HEK293T (cell line): ENCODE measurements around the gene IGF1.

Source experiments
- CTCF ChIA-PET: fragments of 350-600 bp; formaldehyde crosslinking; extraction: SDS; loops from one replicate; lab custom pipeline; 2021; ENCODE audit warnings: antibody characterized with exemption, inconsistent platforms; lab: Yijun Ruan, JAX
- POLR2A ChIA-PET: fragments of 350-600 bp; formaldehyde crosslinking; extraction: SDS; loops from one replicate; lab custom pipeline; 2020; ENCODE audit warnings: antibody characterized with exemption, inconsistent platforms; lab: Yijun Ruan, JAX
- DNase-seq: peaks from one replicate; pipeline ENCODE4 v3.0.0; 2012; ENCODE audit warnings: mixed read lengths; ENCODE audit errors: extremely low spot score
- ARNT ChIP-seq: fragments of 450-650 bp; IDR thresholded peaks from 2 replicates; pipeline ENCODE4 v1.6.1; 2017; ENCODE audit warnings: mild to moderate bottlenecking
- BHLHE40 ChIP-seq: fragments of 450-650 bp; IDR thresholded peaks from 2 replicates; pipeline ENCODE4 v1.6.1; 2016; ENCODE audit warnings: mild to moderate bottlenecking, moderate library complexity, borderline replicate concordance
- CTBP1 ChIP-seq: fragments of 450-650 bp; IDR thresholded peaks from 2 replicates; pipeline ENCODE4 v1.6.1; 2016; ENCODE audit warnings: borderline replicate concordance
- ELF4 ChIP-seq: fragments of 450-650 bp; IDR thresholded peaks from 2 replicates; pipeline ENCODE4 v1.6.1; 2017; ENCODE audit warnings: antibody characterized with exemption
- FOXA1 ChIP-seq: fragments of 450-650 bp; IDR thresholded peaks from 2 replicates; pipeline ENCODE4 v1.6.1; 2016; ENCODE audit warnings: mild to moderate bottlenecking
- FOXK2 ChIP-seq: fragments of 450-650 bp; IDR thresholded peaks from 2 replicates; pipeline ENCODE4 v1.6.1; 2016; ENCODE audit warnings: mild to moderate bottlenecking
- FOXM1 ChIP-seq: fragments of 450-650 bp; IDR thresholded peaks from 2 replicates; pipeline ENCODE4 v1.6.1; 2017; ENCODE audit warnings: mild to moderate bottlenecking, borderline replicate concordance
- HDGF ChIP-seq: fragments of 450-650 bp; IDR thresholded peaks from 2 replicates; pipeline ENCODE4 v1.6.1; 2017; ENCODE audit warnings: antibody characterized with exemption, borderline replicate concordance
- L3MBTL2 ChIP-seq: fragments of 450-650 bp; conservative IDR thresholded peaks from 2 replicates; pipeline ENCODE4 v1.6.1; 2016; ENCODE audit warnings: mild to moderate bottlenecking
- LEF1 ChIP-seq: fragments of 450-650 bp; IDR thresholded peaks from 2 replicates; pipeline ENCODE4 v1.6.1; 2017; ENCODE audit warnings: mild to moderate bottlenecking, borderline replicate concordance
- NFRKB ChIP-seq: fragments of 450-650 bp; IDR thresholded peaks from 2 replicates; pipeline ENCODE4 v1.6.1; 2016; ENCODE audit warnings: mild to moderate bottlenecking, moderate library complexity
- SP1 ChIP-seq: fragments of 450-650 bp; IDR thresholded peaks from 2 replicates; pipeline ENCODE4 v1.6.1; 2017
- SUZ12 ChIP-seq: fragments of 450-650 bp; IDR thresholded peaks from 2 replicates; pipeline ENCODE4 v1.6.1; 2016; ENCODE audit warnings: mild to moderate bottlenecking
- TARDBP ChIP-seq: fragments of 450-650 bp; IDR thresholded peaks from 2 replicates; pipeline ENCODE4 v1.6.1; 2016
- ZNF384 ChIP-seq: fragments of 450-650 bp; IDR thresholded peaks from 2 replicates; pipeline ENCODE4 v1.6.1; 2016
- TF ChIP-seq, protein P1 (sequence below): fragments of 450-650 bp; IDR thresholded peaks from 2 replicates; pipeline ENCODE4 v1.6.1; 2016

The IGF1 gene

DNA sequence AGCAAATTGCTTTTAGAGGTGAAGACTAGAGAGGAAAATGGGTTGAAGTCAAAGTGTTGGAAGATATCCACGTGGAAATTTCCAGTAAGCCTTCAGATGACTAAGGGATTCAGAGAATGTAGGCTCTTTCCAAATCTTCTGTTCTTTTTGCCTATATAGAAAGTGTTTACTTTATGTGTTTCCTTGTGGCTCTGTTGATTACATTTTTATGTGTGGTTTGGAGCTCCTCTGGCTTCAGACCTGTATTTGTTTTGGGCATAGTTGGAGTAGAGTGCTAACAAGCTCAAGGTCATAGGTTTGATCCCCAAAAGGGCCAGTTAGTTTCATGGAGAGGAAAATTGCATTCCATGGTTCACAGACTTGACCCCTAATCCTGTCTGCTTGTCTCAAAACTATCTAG, 91.9 kb downstream of the IGF1 start:
- DNase-seq = no peak
- TF ChIP-seq ZNF384 (no peak), FOXA1 (no peak), SUZ12 (no peak), TARDBP (no peak), BHLHE40 (no peak), NFRKB (no peak), ELF4 (no peak), ARNT (no peak), LEF1 (no peak), FOXM1 (no peak), HDGF (no peak), FOXK2 (no peak), SP1 (no peak), L3MBTL2 (no peak), CTBP1 (no peak)
- TF ChIP-seq, protein P1, sequence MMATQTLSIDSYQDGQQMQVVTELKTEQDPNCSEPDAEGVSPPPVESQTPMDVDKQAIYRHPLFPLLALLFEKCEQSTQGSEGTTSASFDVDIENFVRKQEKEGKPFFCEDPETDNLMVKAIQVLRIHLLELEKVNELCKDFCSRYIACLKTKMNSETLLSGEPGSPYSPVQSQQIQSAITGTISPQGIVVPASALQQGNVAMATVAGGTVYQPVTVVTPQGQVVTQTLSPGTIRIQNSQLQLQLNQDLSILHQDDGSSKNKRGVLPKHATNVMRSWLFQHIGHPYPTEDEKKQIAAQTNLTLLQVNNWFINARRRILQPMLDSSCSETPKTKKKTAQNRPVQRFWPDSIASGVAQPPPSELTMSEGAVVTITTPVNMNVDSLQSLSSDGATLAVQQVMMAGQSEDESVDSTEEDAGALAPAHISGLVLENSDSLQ = no peak
- POLR2A ChIA-PET = no interaction called here
- CTCF ChIA-PET = no interaction called here

DNA sequence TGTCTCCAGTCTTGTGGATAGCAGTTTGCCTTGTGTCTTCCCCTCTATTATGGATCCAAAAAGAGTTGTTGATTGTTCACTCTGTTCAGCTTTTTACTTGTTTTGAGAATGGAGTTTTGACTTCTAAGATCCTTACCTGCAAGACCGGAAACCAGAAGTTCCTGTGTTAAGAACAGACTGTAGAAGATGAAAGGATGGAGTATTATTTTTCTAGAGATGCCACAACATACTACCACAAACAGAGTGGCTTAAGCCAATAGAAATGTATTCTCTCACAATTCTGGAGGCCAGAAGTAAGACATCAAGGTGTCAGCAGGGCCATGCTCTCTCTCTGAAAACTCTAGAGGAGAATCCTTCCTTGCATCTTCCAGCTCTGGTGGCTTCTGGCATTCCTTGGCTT, 95.0 kb downstream of the IGF1 start:
- TF ChIP-seq FOXM1 (no peak), FOXK2 (no peak), BHLHE40 (no peak)
- POLR2A ChIA-PET = no interaction called here
- no peak for DNase-seq
- CTCF ChIA-PET = no interaction called here

DNA sequence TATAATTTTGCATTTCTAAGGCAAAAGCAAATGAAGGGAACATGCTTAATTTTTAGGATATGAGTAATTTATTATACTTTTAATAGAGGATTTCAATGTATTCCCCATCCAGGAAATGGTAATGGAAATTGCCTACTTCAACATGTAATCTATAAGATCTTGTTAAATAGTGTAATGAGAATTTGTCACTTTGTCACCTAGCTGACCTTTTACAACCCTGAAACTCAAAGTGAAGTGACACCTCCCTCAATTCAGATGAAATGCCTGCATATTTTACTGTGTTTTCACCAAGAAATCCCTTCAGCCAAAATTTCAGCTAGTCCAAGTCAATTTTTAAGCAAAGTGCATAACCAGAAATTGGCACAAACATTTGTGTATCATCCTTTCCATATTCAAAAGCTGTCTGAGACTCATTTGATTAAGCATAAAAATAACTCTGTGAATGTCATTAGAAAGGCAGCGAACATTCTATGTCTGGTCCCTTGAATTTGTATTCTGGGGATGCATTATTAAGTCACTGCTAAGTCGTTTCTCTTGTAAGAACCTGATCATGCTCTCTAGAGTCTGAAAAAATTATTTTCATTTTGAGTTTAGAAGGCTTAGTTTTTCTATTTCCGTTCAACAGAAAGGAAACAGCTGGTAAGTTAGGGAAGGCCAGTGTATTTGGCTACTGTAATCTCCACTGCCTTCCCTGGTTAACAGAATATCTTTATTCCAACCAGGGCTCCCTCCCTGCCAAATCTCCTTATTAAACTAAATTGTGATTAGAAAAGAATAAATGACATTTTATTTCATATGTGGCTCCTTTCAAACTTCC, 100.8 kb downstream of the IGF1 start:
- DNase-seq = no peak
- CTCF ChIA-PET = no interaction called here
- no peak for TF ChIP-seq L3MBTL2
- no peak for TF ChIP-seq NFRKB
- no peak for TF ChIP-seq ELF4
- no peak for TF ChIP-seq HDGF
- TF ChIP-seq FOXA1 = no peak
- TF ChIP-seq FOXK2 = no peak
- no peak for TF ChIP-seq ZNF384
- TF ChIP-seq TARDBP = no peak
- no peak for TF ChIP-seq CTBP1
- no peak for TF ChIP-seq ARNT
- TF ChIP-seq BHLHE40 = no peak
- no peak for TF ChIP-seq SP1
- TF ChIP-seq FOXM1 = no peak
- no peak for TF ChIP-seq SUZ12
- TF ChIP-seq, protein P1 = no peak
- no peak for TF ChIP-seq LEF1
- POLR2A ChIA-PET = no interaction called here

DNA sequence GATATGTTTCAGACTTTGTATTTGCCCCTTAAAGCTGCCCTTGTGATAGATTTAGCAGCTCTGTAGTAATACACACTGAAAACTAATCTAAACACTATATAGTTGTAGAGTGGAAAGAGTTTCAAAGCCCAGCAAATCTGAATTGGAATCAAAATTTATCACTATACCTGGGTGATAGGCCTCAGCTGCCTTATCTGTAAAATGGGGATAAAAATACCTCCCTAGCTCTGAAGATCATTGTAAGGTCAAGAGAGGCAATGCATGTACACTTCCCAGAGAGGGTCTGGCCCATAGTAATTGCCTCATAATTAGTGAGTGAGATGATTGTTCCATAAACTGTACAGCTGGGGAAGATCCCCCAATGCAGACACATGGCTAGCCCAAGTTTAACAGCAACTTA, 103.6 kb downstream of the IGF1 start:
- CTCF ChIA-PET = no interaction called here

DNA sequence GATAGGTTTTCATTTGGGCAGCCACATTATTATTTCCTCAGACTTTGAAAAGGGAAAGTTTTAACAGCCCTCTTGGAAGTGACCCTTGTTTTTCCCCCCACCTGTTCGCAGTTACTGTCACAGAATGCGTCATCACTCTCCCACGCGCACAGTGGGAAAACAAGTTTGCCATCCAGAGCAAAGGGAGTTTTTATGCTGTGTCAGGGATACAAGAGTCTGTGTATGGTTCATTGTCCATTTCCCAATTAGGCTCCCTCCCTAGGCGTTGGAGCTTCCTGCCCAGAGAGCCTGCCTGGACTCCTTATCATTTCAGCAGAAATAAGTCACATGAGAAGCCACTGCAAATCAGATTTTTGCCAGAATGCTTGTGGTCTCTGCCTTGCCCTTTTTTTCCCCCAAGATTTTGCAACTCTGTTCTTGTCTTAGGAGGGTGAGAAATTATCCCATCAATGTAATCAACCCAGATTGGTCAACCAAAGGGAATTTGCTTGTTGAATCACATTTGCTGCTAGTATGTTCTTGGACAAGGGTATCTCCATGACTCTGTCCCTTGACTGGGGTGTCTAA, 104.1 kb downstream of the IGF1 start:
- no peak for DNase-seq
- ChIA-PET CTCF (no interaction called here), POLR2A (no interaction called here)
- TF ChIP-seq L3MBTL2 (no peak), ELF4 (no peak), FOXA1 (no peak), FOXM1 (no peak), BHLHE40 (no peak), SUZ12 (no peak), HDGF (no peak), NFRKB (no peak), SP1 (no peak), TARDBP (no peak), LEF1 (no peak), ARNT (no peak), ZNF384 (no peak), CTBP1 (no peak), FOXK2 (no peak)
- TF ChIP-seq, protein P1 = no peak

More for the DNA sequence above, 103.6 kb downstream of the IGF1 start:
- no peak for DNase-seq
- POLR2A ChIA-PET = no interaction called here
- no peak for TF ChIP-seq L3MBTL2
- no peak for TF ChIP-seq ZNF384
- no peak for TF ChIP-seq SUZ12
- TF ChIP-seq, protein P1 = no peak
- no peak for TF ChIP-seq LEF1

DNA sequence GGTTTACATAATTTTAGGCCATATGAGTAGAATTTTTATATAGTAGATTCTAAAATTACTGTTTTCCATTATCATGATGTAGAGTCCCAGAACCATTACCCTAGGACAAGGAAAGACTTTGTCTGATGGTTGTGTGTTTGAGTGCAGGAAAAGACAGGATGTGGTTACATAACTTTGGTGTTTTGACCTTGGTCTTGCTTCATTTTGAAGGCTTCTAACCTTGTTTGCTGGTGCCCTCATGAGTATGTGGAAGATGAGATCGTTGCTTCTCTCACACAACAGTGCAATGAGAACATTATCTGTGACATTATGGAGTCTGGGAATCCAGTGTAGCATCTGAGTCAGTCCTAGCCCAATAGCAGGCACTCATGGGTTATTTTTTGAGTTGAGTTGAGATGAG, 106.2 kb downstream of the IGF1 start:
- TF ChIP-seq SP1 (no peak), SUZ12 (no peak), FOXM1 (no peak)
- TF ChIP-seq, protein P1 = no peak
- CTCF ChIA-PET = no interaction called here

More for the DNA sequence above, 106.2 kb downstream of the IGF1 start:
- POLR2A ChIA-PET = no interaction called here
- no peak for DNase-seq
